Stimulated activated CD8-positive, alpha-beta memory T cell treated with anti-CD3 and anti-CD28 coated beads, Interleukin-4, amount 100 ng/mL, for 4 hours (primary cell): ENCODE results near the gene SLC24A3.

Experiments used
- DNase-seq, 2 donors: peaks; one replicate each; pipeline ENCODE4 v3.0.0-alpha.2; 2020; ENCODE audit warnings: low read depth in 2 of 2, low spot score in 1 of 2

Gene SLC24A3

DNA sequence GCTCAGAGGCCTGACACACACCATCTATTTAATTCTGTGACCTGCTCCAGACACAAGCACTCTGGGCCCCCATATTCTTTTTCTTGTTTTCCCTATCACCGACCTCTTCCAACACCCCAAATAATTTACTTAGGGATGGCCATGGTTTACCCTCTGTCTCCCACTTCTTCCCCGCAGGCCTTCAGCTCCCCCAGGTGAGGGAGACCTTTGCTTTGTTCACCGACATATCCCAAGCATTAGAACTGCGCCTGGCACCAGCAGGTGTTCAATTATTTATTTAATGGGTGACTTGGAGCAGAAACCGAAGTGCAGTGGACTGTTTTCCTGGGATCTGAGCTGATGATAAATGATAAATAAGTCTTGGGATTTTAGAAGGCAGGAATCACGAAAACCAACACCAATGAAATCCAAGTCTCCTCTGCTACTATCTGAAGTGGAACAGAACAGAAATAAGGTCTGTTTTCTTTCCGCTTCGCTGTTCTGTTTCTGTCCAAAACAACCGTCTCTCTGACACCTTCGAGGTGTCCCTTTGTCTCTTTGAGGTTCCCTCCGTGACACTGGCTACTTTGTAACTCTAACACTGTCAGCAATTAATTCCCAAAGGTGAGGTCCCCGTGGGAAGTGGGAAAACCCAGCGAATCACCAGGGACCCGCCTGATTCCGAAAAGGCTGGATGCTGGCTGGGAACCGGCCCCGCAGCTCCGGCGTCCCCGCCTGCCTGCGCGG is 544.5 kb downstream of the SLC24A3 start:
- no peak for DNase-seq

DNA sequence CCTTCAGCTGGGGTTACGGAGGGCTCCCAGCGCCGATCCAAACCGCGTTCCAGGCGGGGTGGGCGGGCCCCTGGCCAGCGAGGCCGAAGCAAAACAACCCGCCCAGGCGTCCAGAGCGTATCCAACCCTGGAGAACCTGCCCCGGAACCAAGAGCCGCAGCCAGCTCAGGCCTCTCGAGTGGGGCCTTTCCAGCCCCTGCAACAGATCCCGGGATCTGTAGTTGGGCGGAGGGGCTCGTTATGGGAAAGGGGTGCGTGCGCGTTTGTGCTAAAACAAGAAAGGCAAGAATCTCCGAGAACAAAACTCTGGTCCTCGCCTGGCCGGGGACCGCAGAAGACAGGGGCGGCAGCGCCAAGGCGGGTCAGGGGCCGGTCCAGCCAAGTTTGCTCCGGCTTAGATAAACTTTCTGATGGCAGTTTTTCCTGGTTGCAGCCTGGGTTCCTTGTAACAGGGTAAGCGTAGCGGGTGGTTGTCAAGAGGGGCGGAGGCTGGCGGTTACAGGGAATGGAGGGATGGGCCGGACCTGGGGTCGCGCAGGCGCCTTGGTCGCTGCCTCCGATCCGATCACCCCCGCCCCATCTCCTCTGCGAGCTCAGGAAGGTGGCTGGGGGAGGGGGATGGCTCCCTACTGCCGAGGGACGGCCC is 545.2 kb downstream of the SLC24A3 start:
- DNase-seq, result no peak

DNA sequence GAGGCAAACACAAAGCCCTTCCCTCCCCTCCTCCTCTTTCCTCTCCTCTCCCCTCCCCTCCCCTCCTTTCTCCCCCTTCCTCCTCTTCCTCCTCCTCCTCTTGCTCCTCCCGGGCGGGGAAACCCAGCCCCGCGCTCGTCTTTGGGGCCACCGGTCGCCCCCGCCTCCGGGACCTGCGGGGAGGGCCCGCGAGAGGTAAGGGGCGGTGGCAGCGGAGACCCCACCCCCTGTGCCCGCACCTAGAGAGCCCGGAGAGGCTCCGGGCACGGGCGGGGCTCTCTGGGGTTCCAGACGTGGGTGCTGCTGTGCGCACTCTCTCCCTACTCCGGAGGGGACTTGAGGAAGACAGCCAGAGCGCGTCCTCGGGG is 545.7 kb downstream of the SLC24A3 start, which contains the start of gene RIN2:
RIN2 (plus strand) TSS at position 126 of the 368 bp plus-strand sequence. CDS start 131,344 bp downstream, outside the sequence.
- DNase-seq, result no peak

DNA sequence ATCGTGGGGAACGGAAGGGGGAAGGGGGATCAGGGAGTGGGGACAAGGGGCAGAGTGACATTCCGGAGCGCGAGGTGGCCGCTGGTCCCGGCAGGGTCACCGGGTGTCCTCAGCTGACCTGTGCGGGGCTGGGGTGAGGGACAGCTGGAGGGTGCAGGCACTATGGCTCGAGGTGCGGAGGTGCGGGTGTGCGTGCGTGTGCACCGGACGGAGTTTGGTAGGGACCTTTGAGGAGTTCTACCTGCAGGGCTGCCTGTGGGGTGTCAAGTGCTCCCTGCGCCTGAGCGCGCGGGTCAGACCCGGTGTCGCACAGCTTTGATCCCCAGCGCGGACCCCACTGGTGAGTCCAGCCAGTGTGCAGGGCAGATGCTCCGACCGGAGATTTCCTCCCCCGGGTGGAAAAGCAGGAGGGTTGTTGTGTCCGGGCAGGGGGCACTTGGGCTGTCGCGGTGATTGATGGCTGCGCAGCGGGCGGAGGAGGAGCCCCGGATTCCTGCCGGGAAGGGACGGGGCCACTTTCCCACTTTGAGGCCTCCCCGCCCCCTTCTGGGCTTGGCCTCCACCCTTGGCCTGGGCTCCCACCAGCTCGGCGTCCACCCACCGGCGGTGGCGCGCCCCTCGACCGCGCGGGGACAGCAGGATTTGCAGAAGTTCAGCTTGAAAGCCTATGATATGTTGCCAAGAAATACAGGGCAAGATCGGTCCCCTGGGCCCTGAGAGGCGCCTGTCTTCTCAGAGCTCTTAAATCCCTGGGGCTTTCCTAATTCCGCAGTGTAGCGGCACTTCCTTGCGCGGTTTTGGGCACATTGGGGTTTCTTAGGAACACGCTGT is 546.3 kb downstream of the SLC24A3 start:
- DNase-seq, result no peak

DNA sequence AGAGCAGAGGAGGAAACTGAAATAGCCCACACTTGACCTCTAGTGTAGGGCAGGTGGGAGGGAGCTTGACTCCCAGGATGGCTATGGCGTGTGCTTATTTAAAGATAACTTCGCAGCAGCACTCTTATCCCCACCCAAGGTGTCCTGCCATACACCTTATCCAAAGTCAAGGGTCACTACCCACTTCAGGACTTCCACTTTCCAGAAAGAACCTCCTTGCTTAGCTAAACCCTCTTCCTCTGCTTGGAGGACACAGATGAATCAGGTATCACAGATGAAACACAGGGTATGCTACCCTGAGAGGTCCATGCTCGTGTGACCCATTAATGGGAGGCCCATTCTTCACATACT is 547.9 kb downstream of the SLC24A3 start:
- DNase-seq, result no peak

DNA sequence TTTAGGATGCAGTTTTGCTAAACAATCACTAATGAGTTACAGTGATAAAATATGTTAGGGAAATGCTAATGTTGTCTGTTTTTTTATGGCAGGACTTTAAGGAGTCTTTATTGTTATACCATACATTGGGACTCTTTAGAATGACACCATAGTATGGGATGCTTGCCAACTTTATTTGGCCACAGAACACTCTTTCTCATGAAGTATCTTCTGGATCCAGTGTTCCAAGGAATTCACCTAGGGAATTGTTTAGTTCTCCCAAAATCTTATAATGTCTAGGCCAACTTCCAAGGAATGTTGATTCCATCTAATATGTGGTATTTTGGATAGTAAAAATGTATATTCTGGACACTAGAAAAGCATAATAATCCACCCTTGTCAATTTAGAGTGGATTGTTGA is 548.9 kb downstream of the SLC24A3 start:
- no peak for DNase-seq

DNA sequence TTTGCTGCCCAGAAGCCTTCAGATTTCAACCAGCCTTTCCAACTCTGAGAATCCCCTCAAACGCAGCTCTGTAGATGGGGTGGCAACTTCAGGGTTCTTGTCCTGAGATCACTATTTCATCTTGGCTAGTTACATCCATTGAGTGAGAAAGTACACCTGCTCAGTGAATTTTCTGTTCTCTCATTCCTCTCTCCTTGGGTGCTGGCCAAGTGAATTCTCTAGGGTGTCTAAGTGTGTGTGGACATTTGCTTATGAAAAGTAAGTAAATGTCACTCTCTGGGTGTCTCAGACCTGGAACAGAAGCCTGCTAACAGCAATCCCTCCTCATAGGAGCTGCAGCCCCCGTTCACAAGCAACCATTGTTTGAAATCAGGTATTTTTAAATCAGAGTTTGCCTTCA is 549.4 kb downstream of the SLC24A3 start:
- no peak for DNase-seq

DNA sequence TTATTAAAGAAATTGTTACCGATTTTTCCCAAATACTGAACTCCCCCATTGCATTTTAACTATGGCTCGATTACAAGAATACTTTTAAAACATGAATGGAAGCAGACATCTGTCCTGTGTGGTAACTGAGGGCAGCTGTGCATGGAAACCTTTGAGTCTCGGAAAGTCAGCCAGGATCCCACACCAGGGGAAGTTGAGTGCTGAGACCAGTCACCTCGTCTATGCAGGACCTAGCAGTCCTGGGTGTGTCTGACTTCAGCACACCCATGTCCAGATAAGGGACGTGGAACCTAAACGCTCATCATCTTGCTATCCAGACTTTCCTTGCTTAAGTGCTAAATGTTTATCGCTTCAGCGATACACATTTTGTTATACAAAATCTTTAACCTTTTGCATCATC is 551.8 kb downstream of the SLC24A3 start:
- DNase-seq, result no peak

DNA sequence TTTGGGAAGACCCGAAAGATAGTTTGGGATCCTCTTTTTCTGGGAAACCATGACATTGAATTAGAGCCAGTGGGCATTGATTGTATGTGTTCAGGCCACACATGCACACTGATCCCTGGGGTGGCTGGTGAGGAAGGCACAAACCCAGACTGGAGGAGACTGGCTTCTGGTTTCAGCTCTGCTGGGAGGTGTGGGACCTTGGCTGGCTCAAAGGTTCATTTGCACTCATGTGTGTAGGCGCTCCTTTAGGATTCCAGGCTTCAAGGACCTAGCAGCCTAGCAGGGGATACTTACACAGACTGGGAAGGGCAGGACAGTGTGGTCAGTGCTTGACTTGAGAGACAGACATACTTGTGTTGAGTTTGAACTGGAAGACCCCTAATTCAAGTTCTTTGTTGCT is 552.8 kb downstream of the SLC24A3 start:
- DNase-seq, result no peak

DNA sequence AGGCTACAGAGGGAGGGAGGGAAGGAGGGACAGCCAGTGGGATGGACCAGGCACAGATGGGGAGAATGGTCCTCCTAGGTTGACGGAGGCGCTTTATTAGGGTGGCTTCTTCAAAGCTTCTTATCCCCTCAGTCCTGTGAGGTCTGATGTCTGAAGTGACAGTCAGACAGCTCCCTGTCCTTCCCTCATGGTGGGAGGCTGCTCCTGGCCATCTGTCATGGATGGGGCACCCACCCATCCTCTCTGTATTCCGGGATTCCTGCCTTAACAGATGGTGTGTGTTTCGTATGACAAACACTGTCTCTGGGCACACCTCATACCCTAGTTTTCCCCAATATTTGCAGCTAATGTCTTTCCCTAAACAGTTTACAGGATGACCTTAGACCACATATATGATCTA is 553.5 kb downstream of the SLC24A3 start:
- DNase-seq, result no peak

DNA sequence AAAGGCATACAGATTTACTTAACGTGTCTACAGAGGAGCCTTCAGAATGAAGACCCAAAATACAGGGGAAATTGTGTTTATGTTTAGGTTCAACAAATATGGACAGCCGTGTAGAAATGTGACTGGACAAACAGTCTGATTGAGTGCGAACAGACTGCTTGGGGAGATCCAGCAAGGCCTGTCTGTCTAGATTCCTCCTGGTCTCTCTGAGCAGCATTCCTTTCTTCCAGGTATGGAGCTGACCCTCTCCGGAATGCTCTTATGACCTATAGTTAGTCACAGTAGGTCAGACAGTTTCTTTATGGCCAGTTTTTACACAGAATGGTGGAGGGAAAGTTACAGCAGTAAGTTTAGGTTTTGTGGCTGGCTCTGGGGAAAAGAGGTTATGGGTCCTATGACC is 554.6 kb downstream of the SLC24A3 start:
- DNase-seq, result no peak

DNA sequence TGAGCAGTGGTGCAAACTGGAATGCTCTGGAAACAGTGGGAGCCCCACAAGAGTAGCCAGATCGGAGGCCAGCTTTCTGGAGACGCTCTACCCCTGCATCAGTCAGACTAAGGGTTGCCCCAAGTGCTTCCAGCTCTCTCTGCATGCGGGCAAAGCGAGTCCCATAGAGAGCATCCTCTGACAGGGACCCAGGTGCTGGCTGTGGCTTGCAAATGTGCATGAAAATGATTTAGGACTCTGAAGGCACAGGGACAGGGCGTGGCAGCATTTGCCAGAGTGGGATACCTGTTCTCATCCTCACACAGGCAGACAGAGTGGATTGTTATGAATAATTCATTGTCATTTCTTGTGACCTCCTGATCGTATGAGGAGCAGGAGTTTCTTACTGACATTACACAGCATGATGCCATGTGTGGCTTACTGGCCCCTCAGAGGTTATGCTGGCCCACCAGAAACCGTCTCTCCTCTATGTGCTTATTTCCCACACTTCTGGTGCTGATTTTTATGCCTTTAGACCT is 555.9 kb downstream of the SLC24A3 start:
- no peak for DNase-seq

DNA sequence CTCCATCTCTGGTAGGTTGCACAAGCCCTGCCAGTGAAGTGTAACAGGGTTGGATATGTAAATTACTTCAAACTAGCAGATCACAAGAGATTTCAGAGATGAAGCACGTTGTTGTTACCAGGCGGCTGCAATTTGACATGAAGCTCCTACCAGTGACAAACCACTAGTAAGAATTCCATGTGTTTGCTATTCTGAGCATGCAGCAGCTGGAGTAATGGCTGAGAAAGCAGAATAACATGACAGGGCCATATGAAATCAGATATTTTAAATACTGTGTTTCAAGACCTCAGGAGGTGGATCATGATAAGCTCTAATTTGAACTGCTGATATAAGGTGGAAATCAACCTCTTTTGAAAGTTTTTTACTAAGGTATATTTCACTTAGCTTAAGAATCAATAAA is 557.1 kb downstream of the SLC24A3 start:
- no peak for DNase-seq

DNA sequence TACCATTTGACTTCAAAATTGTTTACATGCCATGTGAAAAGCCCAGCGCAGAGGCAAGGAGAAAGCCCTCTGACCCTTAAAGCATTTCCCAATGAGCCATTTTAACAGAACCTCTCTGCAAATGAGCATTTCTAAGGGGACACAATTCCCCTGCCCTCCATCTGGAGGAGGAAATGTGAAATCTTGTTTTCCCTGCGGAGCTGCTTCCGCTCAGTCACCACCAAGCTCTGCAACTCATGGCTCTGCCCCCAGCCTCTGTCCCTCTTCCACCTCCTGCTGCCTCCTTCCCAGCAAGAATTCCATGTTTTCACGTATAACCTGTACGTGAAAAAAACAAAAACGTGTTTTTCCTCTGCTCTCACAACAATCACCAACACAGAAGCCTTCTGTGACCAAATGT is 557.9 kb downstream of the SLC24A3 start:
- DNase-seq, result no peak

DNA sequence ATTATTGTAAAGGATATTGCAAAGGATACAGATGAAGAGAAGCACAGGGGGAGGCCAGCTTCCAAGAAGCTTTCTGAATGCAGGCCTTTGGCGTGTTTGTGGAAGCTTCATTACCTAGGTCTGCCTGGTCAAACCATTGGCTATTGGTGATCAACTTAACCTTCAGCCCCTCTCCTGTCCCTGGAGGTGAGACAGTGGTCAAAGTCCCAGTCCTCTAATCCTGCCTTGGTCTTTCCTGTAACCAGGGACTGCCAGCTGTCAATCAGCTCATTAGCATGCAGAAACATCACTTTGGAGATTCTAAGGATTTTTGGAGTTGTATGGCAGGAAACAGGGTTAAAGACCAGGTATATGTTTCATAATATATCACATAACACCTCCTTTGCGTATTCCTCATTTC is 558.6 kb downstream of the SLC24A3 start:
- DNase-seq, result no peak
